Measurements from ENCODE around the gene PTPN7. TPM values are rescaled to one million over a fixed set of nuclear protein-coding genes. Genes with fewer than 3 reads are reported as not detected.

PTPN7 gene
- total RNA-seq, 1 donor from 2014 or later = not detected

- H3K4me1 Mint-ChIP-seq (ENCODE audit: low read depth) = no peaks in the 10 kb centered on the region
- no peak for DNase-seq (ENCODE audit: low spot score, unreplicated experiment)
- no peak overlapping the region for H3K4me3 Mint-ChIP-seq (ENCODE audit: low read depth)
- H3K36me3 Mint-ChIP-seq (ENCODE audit: insufficient read depth) = no peaks in the 10 kb centered on the region
- TF ChIP-seq CTCF (IDR thresholded peaks at IDR 0.05; ENCODE audit: unreplicated experiment) = no peak
- H3K27ac Mint-ChIP-seq = no peak overlapping the region
- no peaks in the 10 kb centered on the region for H3K9me3 Mint-ChIP-seq (ENCODE audit: low read depth)
- H3K27me3 Mint-ChIP-seq = peaks cover 31% of the 10 kb centered on the region
These were observed 43.0 kb upstream of the PTPN7 start for GRCh38 chr1:202203238-202204039.

GRCh38 chr1:202202500-202203168 is 42.2 kb upstream of the PTPN7 start:
- Mint-ChIP-seq H3K27ac (no peak overlapping the region), H3K36me3 (ENCODE audit: insufficient read depth) (no peaks in the 10 kb centered on the region), H3K27me3 (peaks cover 32% of the 10 kb centered on the region), H3K9me3 (ENCODE audit: low read depth) (no peaks in the 10 kb centered on the region), H3K4me1 (ENCODE audit: low read depth) (no peaks in the 10 kb centered on the region), H3K4me3 (ENCODE audit: low read depth) (no peak overlapping the region)
- DNase-seq (ENCODE audit: low spot score, unreplicated experiment) = no peak
- no peak for TF ChIP-seq CTCF (IDR thresholded peaks at IDR 0.05; ENCODE audit: unreplicated experiment)

- Mint-ChIP-seq H3K27ac (no peak overlapping the region), H3K36me3 (ENCODE audit: insufficient read depth) (no peaks in the 10 kb centered on the region), H3K4me1 (ENCODE audit: low read depth) (no peaks in the 10 kb centered on the region), H3K4me3 (ENCODE audit: low read depth) (no peak overlapping the region), H3K9me3 (ENCODE audit: low read depth) (no peaks in the 10 kb centered on the region), H3K27me3 (peaks cover 37% of the 10 kb centered on the region)
- no peak for DNase-seq (ENCODE audit: low spot score, unreplicated experiment)
- TF ChIP-seq CTCF (IDR thresholded peaks at IDR 0.05; ENCODE audit: unreplicated experiment) = no peak
These were observed 41.6 kb upstream of the PTPN7 start for GRCh38 chr1:202201971-202202370.

GRCh38 chr1:202201266-202201665 is 40.9 kb upstream of the PTPN7 start:
- Mint-ChIP-seq H3K4me3 (ENCODE audit: low read depth) (no peak overlapping the region), H3K36me3 (ENCODE audit: insufficient read depth) (no peaks in the 10 kb centered on the region), H3K27me3 (peaks cover 44% of the 10 kb centered on the region), H3K4me1 (ENCODE audit: low read depth) (no peaks in the 10 kb centered on the region), H3K27ac (no peak overlapping the region), H3K9me3 (ENCODE audit: low read depth) (no peaks in the 10 kb centered on the region)
- no peak for DNase-seq (ENCODE audit: low spot score, unreplicated experiment)
- TF ChIP-seq CTCF (IDR thresholded peaks at IDR 0.05; ENCODE audit: unreplicated experiment) = no peak

GRCh38 chr1:202200669-202201068 is 40.3 kb upstream of the PTPN7 start:
- no peak overlapping the region for H3K27ac Mint-ChIP-seq
- no peak for TF ChIP-seq CTCF (IDR thresholded peaks at IDR 0.05; ENCODE audit: unreplicated experiment)
- H3K36me3 Mint-ChIP-seq (ENCODE audit: insufficient read depth) = no peaks in the 10 kb centered on the region
- no peak overlapping the region for H3K4me3 Mint-ChIP-seq (ENCODE audit: low read depth)
- no peaks in the 10 kb centered on the region for H3K4me1 Mint-ChIP-seq (ENCODE audit: low read depth)
- no peaks in the 10 kb centered on the region for H3K9me3 Mint-ChIP-seq (ENCODE audit: low read depth)
- H3K27me3 Mint-ChIP-seq = peaks cover 50% of the 10 kb centered on the region
- DNase-seq (ENCODE audit: low spot score, unreplicated experiment) = no peak

Measured in progenitor cell of endocrine pancreas (in vitro differentiated cells).